GM21360 (cell line): Measurements from ENCODE around the gene MLPH.

ENCODE experiments used
- ATAC-seq: cut with Tn5 transposase; IDR thresholded peaks from one replicate; pipeline ENCODE4 v1.9.1; 2021; ENCODE audit warnings: mild to moderate bottlenecking, moderate library complexity; ENCODE audit not compliant: unreplicated experiment

The MLPH gene

GRCh38 chr2:237538901-237539300 is 51.9 kb downstream of the MLPH start:
- no peak for ATAC-seq

GRCh38 chr2:237539681-237540080 is 52.6 kb downstream of the MLPH start:
- no peak for ATAC-seq

- no peak for ATAC-seq
Observed at GRCh38 chr2:237540223-237540775, 53.2 kb downstream of the MLPH start.

GRCh38 chr2:237540823-237541222 is 53.8 kb downstream of the MLPH start:
- no peak for ATAC-seq

- ATAC-seq = no peak
Observed at GRCh38 chr2:237541243-237541642, 54.2 kb downstream of the MLPH start.

- no peak for ATAC-seq
Observed at GRCh38 chr2:237542001-237542704, 55.1 kb downstream of the MLPH start.

GRCh38 chr2:237546040-237546875 is 59.2 kb downstream of the MLPH start:
- ATAC-seq = no peak

- no peak for ATAC-seq
Observed at GRCh38 chr2:237546876-237547395, 59.9 kb downstream of the MLPH start.

GRCh38 chr2:237547841-237548416 is 60.9 kb downstream of the MLPH start:
- no peak for ATAC-seq

- ATAC-seq = no peak
Observed at GRCh38 chr2:237549216-237549615, 62.2 kb downstream of the MLPH start.

GRCh38 chr2:237549643-237550415 is 62.8 kb downstream of the MLPH start:
- ATAC-seq = no peak

GRCh38 chr2:237551071-237551574 is 64.1 kb downstream of the MLPH start:
- ATAC-seq = no peak

GRCh38 chr2:237552908-237553307 is 65.9 kb downstream of the MLPH start:
- ATAC-seq = no peak

- no peak for ATAC-seq
Observed at GRCh38 chr2:237553948-237554347, 66.9 kb downstream of the MLPH start.

- ATAC-seq = no peak
Observed at GRCh38 chr2:237555560-237555959, 68.5 kb downstream of the MLPH start.

- peak; percentile 92 for ATAC-seq
Observed at GRCh38 chr2:237556773-237557632, 70.0 kb downstream of the MLPH start.

GRCh38 chr2:237557633-237558015 is 70.6 kb downstream of the MLPH start:
- peak; percentile 24 for ATAC-seq

GRCh38 chr2:237558961-237559641 is 72.0 kb downstream of the MLPH start:
- no peak for ATAC-seq

- no peak for ATAC-seq
Observed at GRCh38 chr2:237561221-237561620, 74.2 kb downstream of the MLPH start.
